Hair follicle dermal papilla cell (primary cell): Measurements from ENCODE around the gene MORC4. TPM values are rescaled to one million over a fixed set of nuclear protein-coding genes. Genes with fewer than 3 reads are reported as not detected.

Experiments used
- total RNA-seq: library from RNA; depleted of rRNA; stranded (reverse); fragments of >200 nt; gene quantifications from 2 replicates; pipeline ENCODE4 v1.2.3, GENCODE V29; 2012

Gene MORC4
- total RNA-seq = 36.2 and 41.2 TPM in 2 replicates

GRCh38 chrX:107000013-107000515, at the start of gene MORC4:
Gene MORC4, minus strand, starts transcription at chrX:107000212. Its CDS starts 243 bp downstream, at chrX:106999969.

GRCh38 chrX:106919932-106920452, 80.0 kb downstream of the MORC4 start, which contains the start of gene CLDN2:
Gene CLDN2, plus strand, starts transcription at chrX:106920402. Its CDS starts 7,827 bp downstream, at chrX:106928229.

DNA sequence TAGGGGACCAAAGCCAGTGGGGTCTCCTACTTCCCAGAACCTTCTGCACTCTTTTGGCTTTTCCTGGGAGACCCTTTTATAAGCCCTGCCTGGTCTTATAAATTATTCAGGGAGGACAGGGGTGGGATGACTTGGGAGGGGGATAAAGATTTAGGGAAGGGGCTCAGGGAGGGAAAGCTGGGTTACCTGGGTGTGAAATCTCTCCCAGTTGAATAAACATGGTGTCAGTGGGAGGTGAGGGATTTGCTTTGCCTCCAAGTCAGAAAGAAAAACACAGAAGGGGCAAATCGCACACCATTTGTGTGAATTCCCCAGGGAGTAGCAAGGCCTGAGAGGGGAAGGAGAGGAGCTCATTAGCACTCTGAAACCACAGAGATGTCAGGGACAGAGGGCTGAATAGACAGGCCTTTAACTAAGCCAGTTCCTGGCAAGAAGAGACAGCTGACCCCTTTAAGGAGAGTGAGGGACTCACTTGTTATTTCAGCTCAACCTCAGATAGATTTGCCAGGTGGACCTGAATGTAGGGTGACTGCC, 96.7 kb downstream of the MORC4 start, which contains the start of gene RIPPLY1:
Gene RIPPLY1, minus strand, starts transcription at position 51 of the 534 bp plus-strand sequence. CDS start 54 bp downstream, outside the sequence.

Other genes with a start within 250 kb of the MORC4 start
- gene TBC1D8B, start 197.5 kb downstream of the MORC4 start, total RNA-seq = 11.7 and 14.4 TPM in 2 replicates
- gene RIPPLY1, start 96.9 kb downstream of the MORC4 start, total RNA-seq = not detected in 2 replicates
- gene CLDN2, start 79.8 kb downstream of the MORC4 start, total RNA-seq = not detected in 2 replicates
- gene RBM41, start 118.6 kb upstream of the MORC4 start, total RNA-seq = 11.4 and 12.2 TPM in 2 replicates
- 0.12 and 0.16 TPM in 2 replicates for gene NUP62CL, start 206.2 kb upstream of the MORC4 start, total RNA-seq
- gene DNAAF6, start 206.4 kb upstream of the MORC4 start, total RNA-seq = not detected in 2 replicates